Trophoblast cell (in vitro differentiated cells and primary cell): Measurements from ENCODE around the gene EPS8L1.

Source experiments
- DNase-seq, 2 donors: peaks; one replicate each; pipeline ENCODE4 v3.0.0-alpha.2; 2016
- H2AFZ ChIP-seq: 2 replicates; pipeline ENCODE4 v1.6.1; 2013; ENCODE audit warnings: low read length, moderate library complexity, mild to moderate bottlenecking; ENCODE audit not compliant: insufficient read depth, poor library complexity
- H2AK5ac ChIP-seq: 2 replicates; pipeline ENCODE4 v1.6.1; 2013; ENCODE audit warnings: mild to moderate bottlenecking, low read length
- H2BK120ac ChIP-seq: 2 replicates; pipeline ENCODE4 v1.6.1; 2013; ENCODE audit warnings: low read length, mild to moderate bottlenecking, moderate library complexity; ENCODE audit not compliant: insufficient read depth, poor library complexity
- H2BK12ac ChIP-seq: 2 replicates; pipeline ENCODE4 v1.6.1; 2013; ENCODE audit warnings: mild to moderate bottlenecking, low read length, moderate library complexity
- H2BK5ac ChIP-seq: 2 replicates; pipeline ENCODE4 v1.6.1; 2013; ENCODE audit warnings: low read length, low read depth, moderate library complexity, mild to moderate bottlenecking; ENCODE audit not compliant: poor library complexity
- H3K14ac ChIP-seq: 2 replicates; pipeline ENCODE4 v1.6.1; 2013; ENCODE audit warnings: mild to moderate bottlenecking, low read length
- H3K18ac ChIP-seq: 2 replicates; pipeline ENCODE4 v1.6.1; 2013; ENCODE audit warnings: mild to moderate bottlenecking, low read length
- H3K23ac ChIP-seq: 2 replicates; pipeline ENCODE4 v1.6.1; 2013; ENCODE audit warnings: low read length
- H3K27ac ChIP-seq: 2 replicates; pipeline ENCODE4 v1.5.1; 2013; ENCODE audit warnings: low read depth, mild to moderate bottlenecking, inconsistent platforms, low read length, moderate library complexity
- H3K27me3 ChIP-seq: 2 replicates; pipeline ENCODE4 v1.6.1; 2013; ENCODE audit warnings: inconsistent platforms, mild to moderate bottlenecking, low read length, moderate library complexity; ENCODE audit not compliant: insufficient read depth
- H3K36me3 ChIP-seq, 2 experiments: 1 replicate in 1 of 2; 2 replicates in 1 of 2; pipeline ENCODE4 v1.6.1; 2013; ENCODE audit warnings: low read length in 2 of 2, mild to moderate bottlenecking in 2 of 2, moderate library complexity in 1 of 2; ENCODE audit not compliant: insufficient read depth in 2 of 2, control insufficient read depth in 1 of 2
- H3K4ac ChIP-seq: 2 replicates; pipeline ENCODE4 v1.6.1; 2013; ENCODE audit warnings: low read depth, mild to moderate bottlenecking, low read length, moderate library complexity
- H3K4me1 ChIP-seq, 2 experiments: 1 replicate in 1 of 2; 2 replicates in 1 of 2; pipeline ENCODE4 v1.6.1; 2013; ENCODE audit warnings: low read length in 2 of 2, mild to moderate bottlenecking in 2 of 2, moderate library complexity in 1 of 2; ENCODE audit not compliant: insufficient read depth in 2 of 2, control insufficient read depth in 1 of 2
- H3K4me2 ChIP-seq: 2 replicates; pipeline ENCODE4 v1.6.1; 2013; ENCODE audit warnings: inconsistent platforms, mild to moderate bottlenecking, low read length, moderate library complexity
- H3K4me3 ChIP-seq: 2 replicates; pipeline ENCODE4 v1.5.1; 2013; ENCODE audit warnings: mild to moderate bottlenecking, low read depth, low read length, inconsistent platforms
- H3K79me1 ChIP-seq: one replicate; pipeline ENCODE4 v1.6.1; 2013; ENCODE audit warnings: low read length
- H3K79me2 ChIP-seq: 2 replicates; pipeline ENCODE4 v1.6.1; 2013; ENCODE audit warnings: low read length, mild to moderate bottlenecking; ENCODE audit not compliant: control insufficient read depth, insufficient read depth, poor library complexity
- H3K9ac ChIP-seq: 2 replicates; pipeline ENCODE4 v1.6.1; 2013; ENCODE audit warnings: mild to moderate bottlenecking, low read length
- H3K9me3 ChIP-seq: 2 replicates; pipeline ENCODE4 v1.6.1; 2013; ENCODE audit warnings: low read depth, mild to moderate bottlenecking, control low read depth, inconsistent platforms, low read length; ENCODE audit not compliant: insufficient read depth
- H4K12ac ChIP-seq: 2 replicates; pipeline ENCODE4 v1.6.1; 2013; ENCODE audit warnings: low read depth, mild to moderate bottlenecking, low read length, moderate library complexity
- H4K8ac ChIP-seq: 2 replicates; pipeline ENCODE4 v1.6.1; 2013; ENCODE audit warnings: low read depth, mild to moderate bottlenecking, low read length, moderate library complexity
- H4K91ac ChIP-seq: one replicate; pipeline ENCODE4 v1.6.1; 2013; ENCODE audit warnings: low read depth, mild to moderate bottlenecking, low read length, moderate library complexity
- whole genome bisulfite sequencing: extraction: QIAGEN DNeasy Blood & Tissue Kit; methylation state at CpG from one replicate; pipeline ENCODE4 v1.1.7; 2013; ENCODE audit warnings: missing lambda C conversion rate; ENCODE audit not compliant: insufficient read length, insufficient coverage; ENCODE audit errors: extremely low coverage; 5-methylcytosine and 5-hydroxymethylcytosine counted together

EPS8L1 gene

GRCh38 chr19:55066107-55066709, 9.5 kb upstream of the EPS8L1 start:
- Histone ChIP-seq H3K14ac (no peak overlapping the region), H4K8ac (no peak overlapping the region), H4K91ac (no peak overlapping the region), H3K79me1 (peaks cover 13% of the 10 kb centered on the region), H3K27me3 (peaks cover 2% of the 10 kb centered on the region), H2AK5ac (no peak overlapping the region), H3K18ac (no peak overlapping the region), H3K9me3 (peaks cover 4% of the 10 kb centered on the region), H2AFZ (no peak overlapping the region), H2BK120ac (no peak overlapping the region), H3K23ac (no peak overlapping the region), H3K4me1 (peaks cover 0 to 12% of the 10 kb centered on the region in 2 experiments), H2BK12ac (no peak overlapping the region), H3K4ac (no peak overlapping the region), H3K4me2 (no peak overlapping the region), H4K12ac (no peak overlapping the region), H3K9ac (no peak overlapping the region), H3K4me3 (no peak overlapping the region), H2BK5ac (no peak overlapping the region), H3K27ac (no peak overlapping the region), H3K79me2 (peaks cover 6% of the 10 kb centered on the region), H3K36me3 (peaks cover 0 to 2% of the 10 kb centered on the region in 2 experiments)
- no peak for DNase-seq
- no CpG with 5 or more reads among the region's 2 CpGs for WGBS

GRCh38 chr19:55067869-55068268, 7.8 kb upstream of the EPS8L1 start:
- Histone ChIP-seq H3K36me3 (no peaks in the 10 kb centered on the region), H2AFZ (no peak overlapping the region), H3K23ac (no peak overlapping the region), H3K27me3 (peaks cover 2% of the 10 kb centered on the region), H3K27ac (no peak overlapping the region), H2BK5ac (no peak overlapping the region), H4K8ac (no peak overlapping the region), H3K9ac (no peak overlapping the region), H3K4me1 (peaks cover 0 to 10% of the 10 kb centered on the region in 2 experiments), H4K91ac (no peak overlapping the region), H3K4me3 (no peak overlapping the region), H3K9me3 (peaks cover 2% of the 10 kb centered on the region), H2BK120ac (no peak overlapping the region), H3K4ac (no peak overlapping the region), H4K12ac (no peak overlapping the region), H3K79me2 (peaks cover under 1% of the 10 kb centered on the region), H3K79me1 (peaks cover 5% of the 10 kb centered on the region), H2BK12ac (no peak overlapping the region), H3K4me2 (no peak overlapping the region), H3K14ac (no peak overlapping the region), H3K18ac (no peak overlapping the region), H2AK5ac (no peak overlapping the region)
- WGBS = no CpG with 5 or more reads among the region's 3 CpGs
- DNase-seq = no peak

- Histone ChIP-seq H3K9me3 (no peaks in the 10 kb centered on the region), H3K27me3 (peaks cover 2% of the 10 kb centered on the region), H3K14ac (peak overlapping the region; percentile 55), H3K18ac (peak overlapping the region; percentile 52), H4K12ac (no peak overlapping the region), H3K4me2 (peak overlapping the region; percentile 53), H2AK5ac (no peak overlapping the region), H4K91ac (peak overlapping the region; percentile 38), H3K9ac (no peak overlapping the region), H3K36me3 (no peaks in the 10 kb centered on the region), H4K8ac (no peak overlapping the region), H3K4ac (no peak overlapping the region), H3K79me2 (no peaks in the 10 kb centered on the region), H3K79me1 (peaks cover 4% of the 10 kb centered on the region), H3K27ac (peak overlapping the region; percentile 57), H3K4me3 (peak overlapping the region; percentile 3), H3K4me1 (peaks cover 0 to 10% of the 10 kb centered on the region in 2 experiments), H2BK12ac (no peak overlapping the region), H3K23ac (no peak overlapping the region), H2BK5ac (no peak overlapping the region), H2AFZ (peak overlapping the region; percentile 30), H2BK120ac (no peak overlapping the region)
- peak; percentile 85 to 92 for DNase-seq
- no CpG with 5 or more reads among the region's 30 CpGs for WGBS
Observed at GRCh38 chr19:55068950-55069864, 6.5 kb upstream of the EPS8L1 start.

GRCh38 chr19:55069865-55070197, 5.8 kb upstream of the EPS8L1 start:
- no peak overlapping the region for H3K14ac ChIP-seq
- H2BK120ac ChIP-seq = no peak overlapping the region
- no CpG with 5 or more reads among the region's 2 CpGs for WGBS
- H3K79me1 ChIP-seq = peaks cover 4% of the 10 kb centered on the region
- H4K8ac ChIP-seq = no peak overlapping the region
- peaks cover 2% of the 10 kb centered on the region for H3K27me3 ChIP-seq
- H2BK12ac ChIP-seq = no peak overlapping the region
- no peak overlapping the region for H3K27ac ChIP-seq
- peaks cover 0 to 10% of the 10 kb centered on the region in 2 experiments for H3K4me1 ChIP-seq
- peak overlapping the region; percentile 53 for H3K4me2 ChIP-seq
- H3K79me2 ChIP-seq = no peaks in the 10 kb centered on the region
- H3K4ac ChIP-seq = no peak overlapping the region
- H2AFZ ChIP-seq = no peak overlapping the region
- no peaks in the 10 kb centered on the region for H3K36me3 ChIP-seq
- H3K9me3 ChIP-seq = no peaks in the 10 kb centered on the region
- no peak overlapping the region for H2BK5ac ChIP-seq
- no peak overlapping the region for H4K12ac ChIP-seq
- H3K4me3 ChIP-seq = no peak overlapping the region
- no peak for DNase-seq
- H3K18ac ChIP-seq = no peak overlapping the region
- no peak overlapping the region for H3K23ac ChIP-seq
- no peak overlapping the region for H2AK5ac ChIP-seq
- no peak overlapping the region for H4K91ac ChIP-seq
- no peak overlapping the region for H3K9ac ChIP-seq
